Heart left ventricle (tissue), 16 donors: ENCODE measurements around the gene ERF. TPM values are rescaled to one million over a fixed set of nuclear protein-coding genes. Genes with fewer than 3 reads are reported as not detected.

Experiments
- ATAC-seq, 4 donors: fragments of 200-7000 bp; cut with Tn5 transposase; one replicate each; pipeline ENCODE4 v1.9.1; 2020 to 2022; ENCODE audit warnings: moderate library complexity in 4 of 4, mild to moderate bottlenecking in 3 of 4, moderate number of reproducible peaks in 1 of 4
- DNase-seq, 5 donors: peaks; one replicate each; pipeline ENCODE4 v3.0.0-alpha.2; 2020
- H3K27ac ChIP-seq, 12 donors: fragments of 200-600 bp; sonication (generic) in 4 of 12; one replicate each; pipeline versions ENCODE4 v1.5.0 to v1.8.0; 2016 to 2022; ENCODE audit warnings: mild to moderate bottlenecking in 2 of 12
- H3K27me3 ChIP-seq, 9 donors: fragments of 200-600 bp; sonication (generic) in 2 of 9; one replicate each; pipeline versions ENCODE4 v1.5.1 to v1.8.0; 2016 to 2022; ENCODE audit warnings: mild to moderate bottlenecking in 3 of 9
- H3K36me3 ChIP-seq, 9 donors: fragments of 200-600 bp; sonication (generic) in 2 of 9; one replicate each; pipeline versions ENCODE4 v1.5.0 to v1.8.0; 2018 to 2022; ENCODE audit warnings: mild to moderate bottlenecking in 2 of 9
- H3K4me1 ChIP-seq, 12 donors: fragments of 200-600 bp; sonication (generic) in 4 of 12; one replicate each; pipeline versions ENCODE4 v1.5.0 to v1.8.0; 2016 to 2022; ENCODE audit warnings: mild to moderate bottlenecking in 3 of 12
- H3K4me3 ChIP-seq, 12 donors: fragments of 200-600 bp; sonication (generic) in 4 of 12; one replicate each; pipeline versions ENCODE4 v1.5.0 to v1.8.0; 2017 to 2022; ENCODE audit warnings: mild to moderate bottlenecking in 9 of 12, moderate library complexity in 4 of 12
- H3K9me3 ChIP-seq, 12 donors: fragments of 200-600 bp; sonication (generic) in 4 of 12; one replicate each; pipeline versions ENCODE4 v1.5.0 to v1.8.0; 2016 to 2022; ENCODE audit warnings: mild to moderate bottlenecking in 1 of 12
- CTCF ChIP-seq, 12 donors: fragments of 200-600 bp; sonication (generic) in 4 of 12; IDR thresholded peaks; one replicate each; pipeline versions ENCODE4 v1.5.0 to v1.8.0; 2018 to 2022; ENCODE audit warnings: antibody characterized with exemption in 12 of 12, mild to moderate bottlenecking in 5 of 12
- POLR2A ChIP-seq, 2 donors: fragments of 450-650 bp; IDR thresholded peaks; one replicate each; pipeline ENCODE4 v1.6.1; 2017; ENCODE audit warnings: antibody characterized with exemption in 2 of 2, mild to moderate bottlenecking in 2 of 2, moderate library complexity in 2 of 2
- WGBS, 4 donors: extraction: QIAGEN DNeasy Blood & Tissue Kit in 2 of 4; methylation state at CpG; one replicate each; pipeline versions ENCODE4 v1.1.5 to v1.1.7; 2013 to 2018; 5-methylcytosine and 5-hydroxymethylcytosine counted together
- intact Hi-C, 10 donors: fragments of 100-400 bp; cut with DNase I; formaldehyde crosslinking; loops; one replicate each; pipeline versions ENCODE4 v1.11.1 to v1.14.2; 2022
- polyA plus RNA-seq, 2 donors: library from polyadenylated mRNA; stranded (reverse); fragments of 200-250 nt; gene quantifications; one replicate each; pipeline ENCODE4 v1.2.3, GENCODE V29; 2013
- total RNA-seq, 9 donors: library from RNA; depleted of rRNA in 2 of 9; stranded (reverse); fragments of >200 nt in 2 of 9; fragmentation: NEBNext Ultra II Directional in 3 of 9; extraction: Animal tissue kit (Norgen Biotek cat#: 25700) in 3 of 9; gene quantifications; one replicate each; pipeline versions ENCODE4 v1.1.0 to v1.2.4, GENCODE V29; 2016 to 2023
- donor health status: ischemic (EF 13 %, LVEDD 7.1; RV severe dilation, severe dysfunction).
- donor health status: healthy with polysubstance abuse.
- donor health status: DM: no; HTN: yes; CAD: no.
- donor health status: DM: no; HTN: no; CAD: no.
- donor health status: ischemic (EF 25% LVEDD 6.9; RV normal size, moderate dysfunction).
- donor health status: ischemic (EF 25% LVEDD 5.7; RV mildly dilated, moderate dysfunction).
- donor health status: healthy.
- donor health status: DM: yes; HTN: yes; CAD: no.
- donor health status: ischemic (EF 35%, LVEDD 5.7; RV mildly dilated, moderate dysfunction).
- donor health status: nonischemic (EF 11% LVEDD 7.7; RV severe dilation, severe dysfunction).
- donor health status: DM: yes; HTN: yes; CAD: no.
- donor health status: PGD.
- donor health status: ischemic (EF 29% LVEDD 5.4; RV normal size, mild dysfunction).
- donor health status: nonischemic (EF 23%, LVEDD 6.1; RV moderate dilation, normal function).

ERF gene
- total and polyA plus RNA-seq, 11 donors = 26.1 to 49.7 (median 35.5) TPM

GRCh38 chr19:42255766-42256745, 1.1 kb upstream of the ERF start:
- peaks cover 8 to 43% (median 29%) of the 10 kb centered on the region in 12 donors for H3K4me1 ChIP-seq
- TF ChIP-seq CTCF (IDR thresholded peaks at IDR 0.05) = no peak
- TF ChIP-seq POLR2A (IDR thresholded peaks at IDR 0.05) = no peak
- H3K4me3 ChIP-seq = peak overlapping the region; percentile 74 to 100 (median 94)
- no peaks in the 10 kb centered on the region for H3K9me3 ChIP-seq
- peak overlapping the region; percentile 94 to 100 (median 99) for H3K27ac ChIP-seq
- H3K36me3 ChIP-seq = no peaks in the 10 kb centered on the region
- peak; percentile 69 to 82 (median 77) for DNase-seq
- intact Hi-C loops = loop anchor here in 4 of 10 donors (1.0 to 2.0 kb wide), 4 partner anchors 12 to 27 kb away; partner anchors contain the start of gene CIC (in 3 of the 4)
- 3 to 6% (median 5%) methylated on average over 28 to 38 of the region's 38 CpGs for WGBS, 4 donors
- no peaks in the 10 kb centered on the region for H3K27me3 ChIP-seq
- ATAC-seq = peak; percentile 1 to 45 (median 10)

- ATAC-seq = peak; percentile 3 to 24 (median 17)
- Histone ChIP-seq H3K9me3 (no peaks in the 10 kb centered on the region), H3K4me3 (peak overlapping the region; percentile 74 to 100 (median 94)), H3K36me3 (peaks cover 0 to 12% (median 7%) of the 10 kb centered on the region in 9 donors), H3K27ac (peak overlapping the region; percentile 94 to 100 (median 99)), H3K4me1 (peaks cover 12 to 61% (median 45%) of the 10 kb centered on the region in 12 donors), H3K27me3 (no peaks in the 10 kb centered on the region)
- TF ChIP-seq POLR2A (IDR thresholded peaks at IDR 0.05) (no peak), CTCF (IDR thresholded peaks at IDR 0.05) (peak in 2 of 12 donors; percentile 28 to 30)
- DNase-seq = peak; percentile 74 to 86 (median 83)
- intact Hi-C loops = loop anchor here in 4 of 10 donors (1.0 to 2.0 kb wide), 4 partner anchors 15 to 30 kb away; partner anchors contain the start of gene CIC (in 3 of the 4)
- 0% methylated on average over 33 to 70 of the region's 70 CpGs for WGBS, 4 donors
Measured at GRCh38 chr19:42254089-42254849, 659 bp downstream of the ERF start.

- WGBS, 4 donors = 0 to 1% (median 1%) methylated on average over 17 to 69 of the region's 71 CpGs
- Histone ChIP-seq H3K4me1 (peaks cover 12 to 69% (median 48%) of the 10 kb centered on the region in 12 donors), H3K36me3 (peaks cover 0 to 20% (median 15%) of the 10 kb centered on the region in 9 donors), H3K4me3 (peak overlapping the region; percentile 74 to 100 (median 94)), H3K27me3 (no peaks in the 10 kb centered on the region), H3K9me3 (no peaks in the 10 kb centered on the region), H3K27ac (peak overlapping the region; percentile 94 to 100 (median 99))
- intact Hi-C loops = loop anchor here in 4 of 10 donors (1.0 to 2.0 kb wide), 4 partner anchors 15 to 31 kb away; partner anchors contain the start of gene CIC (in 3 of the 4)
- peak; percentile 59 to 79 (median 71) for DNase-seq
- peak; percentile 1 to 8 (median 4) for ATAC-seq
- TF ChIP-seq POLR2A (IDR thresholded peaks at IDR 0.05) (no peak), CTCF (IDR thresholded peaks at IDR 0.05) (no peak)
Measured at GRCh38 chr19:42253245-42254088, 1.5 kb downstream of the ERF start.
